ELR (cell line): ENCODE results near the gene RPL18.
"Not testable (repeated sequence)": the region's sequence is repeated elsewhere in the genome, so short reads cannot be mapped to it uniquely, and the experiment has no call there.

Experiments
- DNase-seq: peaks from one replicate; pipeline ENCODE4 v3.0.0-alpha.2; 2015; ENCODE audit warnings: low read depth

Gene RPL18

DNA sequence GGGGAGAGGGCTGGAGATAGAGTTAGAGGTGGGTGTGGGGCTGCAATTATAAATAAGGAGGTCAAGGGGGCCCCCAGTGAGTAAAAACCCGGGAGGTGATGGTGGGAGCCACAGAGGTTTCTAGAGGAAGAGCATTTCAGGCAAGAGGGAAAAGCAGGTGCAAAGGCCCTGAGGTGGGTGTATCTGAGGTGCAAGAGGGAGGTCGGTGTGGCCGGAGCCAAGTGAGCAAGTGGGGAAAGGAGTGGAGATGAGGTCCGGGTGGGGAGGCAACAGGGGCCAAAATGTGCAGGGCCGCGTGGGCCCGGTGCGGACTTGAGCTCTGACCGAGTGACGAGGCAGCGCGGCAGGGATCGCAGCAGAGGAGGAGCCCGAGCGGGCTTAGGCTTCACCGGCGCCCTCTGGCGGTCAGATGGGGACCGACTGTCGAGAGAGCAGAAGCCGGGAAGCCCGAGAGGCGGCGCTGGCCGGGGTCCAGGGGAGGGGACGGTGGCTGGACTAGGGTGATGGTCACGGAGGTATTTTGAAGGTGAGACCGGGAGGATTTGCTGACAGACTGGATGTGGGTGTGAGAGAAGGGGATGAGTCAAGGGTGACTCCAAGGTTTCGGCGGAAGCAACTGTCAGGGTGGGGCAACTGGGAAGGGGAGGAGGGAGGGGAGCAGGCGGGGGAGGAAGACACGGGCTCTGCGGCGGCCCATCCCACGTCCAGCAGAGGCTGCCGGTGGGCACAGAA lies 30.1 kb downstream of the RPL18 start:
- DNase-seq, result peak; percentile 90

DNA sequence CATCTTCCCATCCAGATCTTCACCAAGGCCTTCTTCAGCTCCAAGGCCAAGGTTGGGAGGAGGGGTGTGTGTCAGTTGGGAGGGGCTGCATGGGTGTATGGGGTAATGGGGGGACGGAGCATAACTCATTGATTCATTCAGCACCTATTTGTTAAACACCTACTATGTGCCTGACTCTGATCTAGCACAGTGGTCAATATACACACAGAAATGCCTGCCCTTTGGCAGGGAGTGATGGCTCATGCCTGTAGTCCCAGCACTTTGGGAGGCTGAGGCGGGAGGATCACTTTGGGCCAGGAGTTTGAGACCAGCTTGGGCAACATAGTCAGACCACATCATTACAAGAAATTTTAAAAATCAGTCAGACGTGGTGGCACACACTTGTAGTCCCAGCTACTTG lies 31.6 kb downstream of the RPL18 start:
- no peak for DNase-seq

GRCh38 chr19:48582168-48582567 lies 36.8 kb downstream of the RPL18 start:
- no peak for DNase-seq

GRCh38 chr19:48578891-48579290 lies 40.1 kb downstream of the RPL18 start:
- no peak for DNase-seq

DNA sequence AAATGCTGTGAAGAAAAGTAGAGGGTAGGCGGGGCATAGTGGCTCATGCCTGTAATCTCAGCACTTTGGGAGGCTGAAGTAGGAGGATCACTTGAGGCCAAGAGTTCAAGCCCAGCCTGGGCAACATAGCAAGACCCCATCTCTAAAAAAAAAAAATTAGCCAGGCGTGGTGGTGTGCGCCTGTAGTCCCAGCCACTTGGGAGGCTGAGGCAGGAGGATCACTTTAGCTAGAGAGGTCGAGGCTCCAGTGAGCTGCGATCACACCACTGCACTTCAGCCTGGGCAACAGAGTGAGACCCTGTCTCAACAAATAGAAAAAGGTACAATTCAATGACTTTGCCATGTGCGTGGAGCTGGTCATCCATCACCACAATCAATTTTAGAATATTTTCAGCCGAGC lies 41.1 kb downstream of the RPL18 start:
- not testable (repeated sequence) for DNase-seq

- DNase-seq, result no peak
These were observed 42.9 kb downstream of the RPL18 start for GRCh38 chr19:48575931-48576622.

GRCh38 chr19:48573163-48573505 lies 45.8 kb downstream of the RPL18 start:
- no peak for DNase-seq

DNA sequence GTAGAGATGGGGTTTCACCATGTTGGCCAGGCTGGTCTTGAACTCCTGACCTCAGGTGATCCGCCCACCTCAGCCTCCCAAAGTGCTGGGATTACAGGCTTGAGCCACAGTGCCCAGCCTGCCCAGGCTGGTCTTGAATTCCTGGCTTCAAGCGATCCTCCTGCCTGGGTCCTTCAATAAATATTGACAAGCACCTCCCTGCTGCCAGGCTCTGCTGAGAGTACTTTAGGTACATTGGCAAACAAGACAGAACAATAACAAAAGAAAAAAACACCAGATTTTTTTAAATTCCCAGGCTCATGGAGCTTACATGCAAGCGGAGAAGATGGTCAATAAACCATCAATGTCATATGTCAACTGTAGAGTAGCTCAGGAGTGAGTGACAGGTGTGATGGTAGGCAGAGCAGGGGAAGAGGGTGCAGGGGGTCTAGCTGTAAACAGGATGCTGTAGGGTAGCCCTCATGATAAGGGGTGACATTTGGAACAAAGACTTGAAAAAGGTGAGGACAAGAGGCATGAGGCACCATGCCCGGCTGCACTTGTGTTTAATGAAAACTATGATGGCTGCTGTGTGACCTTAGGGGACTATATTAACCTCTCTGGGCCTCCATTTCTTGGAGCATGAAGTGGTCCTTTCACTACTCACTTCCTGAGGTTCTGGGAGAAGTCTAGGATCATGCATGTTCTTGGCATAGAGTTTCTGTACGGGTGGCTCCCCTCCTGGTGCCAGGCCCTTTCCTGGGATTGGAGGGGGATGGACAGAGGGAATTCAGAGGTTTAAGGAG lies 47.4 kb downstream of the RPL18 start:
- no peak for DNase-seq

DNA sequence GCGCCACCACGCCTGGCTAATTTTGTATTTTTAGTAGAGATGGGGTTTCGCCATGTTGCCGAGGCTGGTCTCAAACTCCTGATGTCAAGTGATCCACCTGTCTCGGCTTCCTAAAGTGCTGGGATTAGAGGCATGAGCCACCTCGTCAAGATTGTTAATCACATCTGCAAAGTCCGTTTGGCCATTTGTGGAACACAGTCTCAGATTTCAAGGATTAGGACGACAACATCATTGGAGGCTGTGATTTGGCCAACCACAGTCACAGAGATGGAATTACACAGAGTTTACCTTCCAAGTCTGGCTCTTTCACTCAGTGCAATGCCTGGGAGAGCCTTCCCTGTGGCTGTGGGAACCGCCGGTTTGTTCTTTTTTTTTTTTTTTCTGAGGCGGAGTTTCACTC lies 49.2 kb downstream of the RPL18 start:
- DNase-seq, result no peak

DNA sequence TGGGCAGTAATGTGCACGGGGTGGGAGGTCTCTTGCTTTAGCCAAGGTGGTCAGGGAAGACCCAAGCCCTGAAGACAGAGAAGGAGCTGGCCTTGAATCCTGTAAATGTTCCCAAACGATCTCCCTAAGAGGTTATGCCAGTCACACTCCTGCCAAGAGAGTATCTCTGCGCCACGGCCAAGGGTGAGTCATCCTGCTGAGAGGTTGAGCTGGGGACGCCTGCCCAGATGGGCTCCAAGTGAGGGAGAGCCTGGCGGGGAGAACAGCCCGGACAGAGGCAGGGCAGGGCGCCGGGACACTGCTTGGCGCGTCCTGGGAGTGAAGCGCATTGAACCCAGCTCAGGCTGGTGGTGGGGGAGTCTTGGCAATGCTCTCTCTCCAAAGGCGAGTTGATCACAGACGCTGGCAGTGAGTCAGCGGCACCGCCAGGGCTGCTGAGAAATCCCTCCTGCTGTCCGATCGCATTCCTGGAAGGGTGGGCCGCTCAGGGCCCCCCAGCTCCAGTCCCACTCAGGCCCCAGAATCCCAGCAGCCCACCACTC lies 50.6 kb downstream of the RPL18 start:
- peak; percentile 93 for DNase-seq
